AG09309 (cell line): ENCODE data around the gene RPA3.

Experiments used
- DNase-seq: peaks from one replicate; pipeline ENCODE4 v3.0.0-alpha.2; 2010; ENCODE audit warnings: low read depth
- H3K4me3 ChIP-seq: 2 replicates; pipeline ENCODE4 v1.5.1; 2011; ENCODE audit warnings: mild to moderate bottlenecking, low read depth, low read length, moderate library complexity; ENCODE audit not compliant: control insufficient read depth
- CTCF ChIP-seq: IDR thresholded peaks from 2 replicates; pipeline ENCODE4 v1.5.1; 2011; ENCODE audit warnings: mild to moderate bottlenecking, low read depth, low read length, inconsistent platforms; ENCODE audit not compliant: insufficient read depth, control insufficient read depth; ENCODE audit errors: missing control alignments

RPA3 gene

GRCh38 chr7:7745258-7745657 lies 26.9 kb upstream of the RPA3 start:
- no peak overlapping the region for H3K4me3 ChIP-seq
- DNase-seq: no peak
- no peak for TF ChIP-seq CTCF

- TF ChIP-seq CTCF: no peak
- H3K4me3 ChIP-seq: no peak overlapping the region
- no peak for DNase-seq
These were observed 23.8 kb upstream of the RPA3 start for GRCh38 chr7:7742223-7742622.

- H3K4me3 ChIP-seq: no peak overlapping the region
- no peak for TF ChIP-seq CTCF
- DNase-seq: no peak
These were observed 21.6 kb upstream of the RPA3 start for GRCh38 chr7:7740037-7740355.

GRCh38 chr7:7739204-7740036 lies 21.0 kb upstream of the RPA3 start:
- DNase-seq: no peak
- no peak for TF ChIP-seq CTCF
- no peak overlapping the region for H3K4me3 ChIP-seq

GRCh38 chr7:7738622-7739021 lies 20.2 kb upstream of the RPA3 start:
- no peak overlapping the region for H3K4me3 ChIP-seq
- TF ChIP-seq CTCF: no peak
- DNase-seq: no peak

GRCh38 chr7:7738177-7738576 lies 19.8 kb upstream of the RPA3 start:
- no peak overlapping the region for H3K4me3 ChIP-seq
- no peak for TF ChIP-seq CTCF
- DNase-seq: no peak

GRCh38 chr7:7737674-7738073 lies 19.3 kb upstream of the RPA3 start:
- no peak overlapping the region for H3K4me3 ChIP-seq
- no peak for TF ChIP-seq CTCF
- DNase-seq: no peak
